ENCODE measurements around the gene ANKFN1.

The ANKFN1 gene

DNA sequence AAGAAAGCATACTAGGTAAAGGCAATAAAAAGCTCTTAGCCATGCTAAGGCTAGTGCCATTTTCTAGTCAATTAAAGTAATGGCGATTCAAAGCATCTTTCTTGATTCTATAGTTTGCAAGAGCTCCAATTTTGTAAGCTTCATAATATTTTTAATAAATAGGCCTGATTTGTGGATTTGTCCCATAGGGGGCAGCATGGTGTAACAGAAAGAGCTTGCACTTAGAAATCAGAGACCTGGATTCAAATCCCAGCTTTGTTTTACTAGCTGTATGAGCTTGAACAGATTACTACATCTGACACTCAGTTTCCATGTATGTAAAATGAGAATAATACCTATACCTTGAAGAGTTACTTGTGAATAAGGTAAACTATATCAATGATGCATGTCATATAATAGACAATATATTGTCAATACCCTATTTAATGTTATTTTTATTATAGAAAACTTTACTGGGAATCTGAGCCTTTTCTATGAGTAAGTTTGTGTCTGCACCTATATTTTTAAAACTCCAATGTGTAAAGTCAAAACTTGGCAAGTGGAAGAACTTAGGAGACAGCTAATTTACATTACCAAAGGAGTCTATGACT lies 346.6 kb downstream of the ANKFN1 start:
- no peaks in the 10 kb centered on the region for H3K4me1 ChIP-seq (ENCODE audit: control insufficient read depth, low read length)
- no peaks in the 10 kb centered on the region for H3K9me3 ChIP-seq (ENCODE audit: control insufficient read depth, insufficient read depth, low read length)
- H3K9me2 ChIP-seq (replicated peaks; ENCODE audit: control insufficient read depth, low read length), result no peaks in the 10 kb centered on the region
- H3F3A ChIP-seq (ENCODE audit: control insufficient read depth, insufficient read depth), result no peaks in the 10 kb centered on the region
- H3K79me2 ChIP-seq (ENCODE audit: control insufficient read depth, low read length), result no peaks in the 10 kb centered on the region
- H4K20me1 ChIP-seq (ENCODE audit: control insufficient read depth, insufficient read depth, low read depth, low read length), result no peaks in the 10 kb centered on the region
- 0 out of 2 replicates have a peak, but pooled peaks cover 5% of the 10 kb centered on the region for H3K27me3 ChIP-seq (ENCODE audit: control insufficient read depth, low read length)
- H3K4me3 ChIP-seq (ENCODE audit: low read length), result no peak overlapping the region
- TF ChIP-seq, protein P1, sequence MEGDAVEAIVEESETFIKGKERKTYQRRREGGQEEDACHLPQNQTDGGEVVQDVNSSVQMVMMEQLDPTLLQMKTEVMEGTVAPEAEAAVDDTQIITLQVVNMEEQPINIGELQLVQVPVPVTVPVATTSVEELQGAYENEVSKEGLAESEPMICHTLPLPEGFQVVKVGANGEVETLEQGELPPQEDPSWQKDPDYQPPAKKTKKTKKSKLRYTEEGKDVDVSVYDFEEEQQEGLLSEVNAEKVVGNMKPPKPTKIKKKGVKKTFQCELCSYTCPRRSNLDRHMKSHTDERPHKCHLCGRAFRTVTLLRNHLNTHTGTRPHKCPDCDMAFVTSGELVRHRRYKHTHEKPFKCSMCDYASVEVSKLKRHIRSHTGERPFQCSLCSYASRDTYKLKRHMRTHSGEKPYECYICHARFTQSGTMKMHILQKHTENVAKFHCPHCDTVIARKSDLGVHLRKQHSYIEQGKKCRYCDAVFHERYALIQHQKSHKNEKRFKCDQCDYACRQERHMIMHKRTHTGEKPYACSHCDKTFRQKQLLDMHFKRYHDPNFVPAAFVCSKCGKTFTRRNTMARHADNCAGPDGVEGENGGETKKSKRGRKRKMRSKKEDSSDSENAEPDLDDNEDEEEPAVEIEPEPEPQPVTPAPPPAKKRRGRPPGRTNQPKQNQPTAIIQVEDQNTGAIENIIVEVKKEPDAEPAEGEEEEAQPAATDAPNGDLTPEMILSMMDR (IDR thresholded peaks at IDR 0.05; ENCODE audit: low read depth, low read length, poor library complexity, severe bottlenecking), result peak; percentile 51
- TF ChIP-seq EZH2phosphoT487 (IDR thresholded peaks at IDR 0.05; ENCODE audit: borderline replicate concordance, low read length), result no peak
- H3K4me2 ChIP-seq (ENCODE audit: low read length), result no peak overlapping the region
- no peak overlapping the region for H3K27ac ChIP-seq (ENCODE audit: low read depth, low read length)
- no peaks in the 10 kb centered on the region for H3K36me3 ChIP-seq (ENCODE audit: control insufficient read depth, low read length)

DNA sequence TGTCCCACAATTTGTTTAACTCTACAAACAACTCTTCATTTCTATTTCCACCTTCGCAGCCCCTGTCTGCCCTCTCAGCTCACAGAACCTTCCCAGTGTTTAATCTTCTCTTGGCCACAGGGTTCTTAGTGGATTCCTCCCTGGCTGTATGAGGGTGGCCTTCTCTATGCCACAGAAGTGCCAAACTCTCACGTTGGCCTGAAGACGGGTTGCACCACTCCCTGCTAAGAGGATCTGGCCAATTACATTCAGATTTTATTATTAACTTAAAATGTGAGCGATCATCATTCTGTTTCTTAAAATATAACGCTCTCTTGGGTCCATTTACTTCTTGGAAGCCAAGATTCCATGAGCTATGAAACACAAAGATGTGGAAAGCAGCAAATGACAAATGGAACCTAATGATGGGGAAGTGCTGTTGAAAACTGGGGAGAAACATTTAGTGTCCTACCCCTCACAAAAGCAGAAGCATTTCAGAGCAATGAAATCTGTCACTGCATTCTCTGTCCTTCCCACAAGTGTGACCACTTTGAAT lies 348.9 kb downstream of the ANKFN1 start:
- Histone ChIP-seq H3K27me3 (ENCODE audit: control insufficient read depth, low read length) (0 out of 2 replicates have a peak, but pooled peaks cover 5% of the 10 kb centered on the region), H4K20me1 (ENCODE audit: control insufficient read depth, insufficient read depth, low read depth, low read length) (no peaks in the 10 kb centered on the region), H3F3A (ENCODE audit: control insufficient read depth, insufficient read depth) (no peaks in the 10 kb centered on the region), H3K9me3 (ENCODE audit: control insufficient read depth, insufficient read depth, low read length) (no peaks in the 10 kb centered on the region), H3K36me3 (ENCODE audit: control insufficient read depth, low read length) (no peaks in the 10 kb centered on the region), H3K4me1 (ENCODE audit: control insufficient read depth, low read length) (no peaks in the 10 kb centered on the region), H3K4me3 (ENCODE audit: low read length) (no peak overlapping the region), H3K27ac (ENCODE audit: low read depth, low read length) (no peak overlapping the region), H3K9me2 (replicated peaks; ENCODE audit: control insufficient read depth, low read length) (no peaks in the 10 kb centered on the region), H3K79me2 (ENCODE audit: control insufficient read depth, low read length) (no peaks in the 10 kb centered on the region), H3K4me2 (ENCODE audit: low read length) (no peak overlapping the region)
- no peak for TF ChIP-seq EZH2phosphoT487 (IDR thresholded peaks at IDR 0.05; ENCODE audit: borderline replicate concordance, low read length)
- TF ChIP-seq, protein P1 (IDR thresholded peaks at IDR 0.05; ENCODE audit: low read depth, low read length, poor library complexity, severe bottlenecking), result no peak

DNA sequence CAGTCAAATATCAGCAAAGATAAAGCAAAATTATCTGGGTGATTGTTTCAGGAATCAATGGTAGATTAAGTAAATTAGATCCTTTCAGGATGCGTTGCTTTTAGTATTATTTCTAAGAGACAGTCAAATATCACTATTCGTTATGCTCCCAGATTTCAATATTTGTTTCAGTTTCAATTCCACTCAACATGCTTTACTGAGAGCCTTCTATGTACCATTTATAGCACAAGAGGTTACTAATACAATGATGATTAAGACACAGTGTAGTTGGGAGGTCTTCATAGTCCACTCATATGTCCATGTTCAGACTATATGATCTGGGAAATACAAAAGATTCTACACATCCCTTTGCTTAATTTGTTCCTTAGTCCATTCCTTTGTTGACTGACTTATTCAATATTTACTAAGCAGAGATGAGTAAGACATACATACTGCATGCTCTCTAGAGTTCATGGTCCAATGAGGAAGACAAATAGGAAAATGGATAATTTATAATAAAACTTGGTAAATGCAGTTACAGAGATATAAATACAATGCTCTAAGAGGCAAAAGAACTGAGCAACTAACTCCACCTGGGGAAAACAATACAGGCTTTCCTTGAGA lies 352.0 kb downstream of the ANKFN1 start:
- H3K36me3 ChIP-seq (ENCODE audit: control insufficient read depth, low read length), result no peaks in the 10 kb centered on the region

More for the DNA sequence above, 352.0 kb downstream of the ANKFN1 start:
- Histone ChIP-seq H3K4me3 (ENCODE audit: low read length) (no peak overlapping the region), H3K27ac (ENCODE audit: low read depth, low read length) (no peak overlapping the region), H3K79me2 (ENCODE audit: control insufficient read depth, low read length) (no peaks in the 10 kb centered on the region), H3K27me3 (ENCODE audit: control insufficient read depth, low read length) (peaks cover 5% of the 10 kb centered on the region), H4K20me1 (ENCODE audit: control insufficient read depth, insufficient read depth, low read depth, low read length) (no peaks in the 10 kb centered on the region), H3K4me2 (ENCODE audit: low read length) (no peak overlapping the region), H3K4me1 (ENCODE audit: control insufficient read depth, low read length) (no peaks in the 10 kb centered on the region), H3K9me2 (replicated peaks; ENCODE audit: control insufficient read depth, low read length) (no peaks in the 10 kb centered on the region), H3K9me3 (ENCODE audit: control insufficient read depth, insufficient read depth, low read length) (no peaks in the 10 kb centered on the region), H3F3A (ENCODE audit: control insufficient read depth, insufficient read depth) (no peaks in the 10 kb centered on the region)
- TF ChIP-seq, protein P1 (IDR thresholded peaks at IDR 0.05; ENCODE audit: low read depth, low read length, poor library complexity, severe bottlenecking), result no peak

All from DOHH2 (cell line).